Muscle of leg (tissue), 11 donors: Measurements from ENCODE around the gene RIN3. TPM values are rescaled to one million over a fixed set of nuclear protein-coding genes. Genes with fewer than 3 reads are reported as not detected.

Source experiments
- DNase-seq: peaks from one replicate; pipeline ENCODE4 v3.0.0; 2013
- H3K27ac ChIP-seq: one replicate; pipeline ENCODE4 v1.5.1; 2013; ENCODE audit warnings: mild to moderate bottlenecking, low read length, control low read depth
- H3K27me3 ChIP-seq: one replicate; pipeline ENCODE4 v1.6.1; 2013; ENCODE audit warnings: low read length; ENCODE audit not compliant: control insufficient read depth, insufficient read depth
- H3K36me3 ChIP-seq: one replicate; pipeline ENCODE4 v1.6.1; 2013; ENCODE audit warnings: low read length; ENCODE audit not compliant: control insufficient read depth, insufficient read depth
- H3K4me1 ChIP-seq: one replicate; pipeline ENCODE4 v1.6.1; 2013; ENCODE audit warnings: low read length; ENCODE audit not compliant: control insufficient read depth, insufficient read depth
- H3K4me3 ChIP-seq: one replicate; pipeline ENCODE4 v1.5.1; 2013; ENCODE audit warnings: low read length, control low read depth
- H3K9me3 ChIP-seq: replicated peaks from 2 replicates; pipeline ENCODE4 v1.6.1; 2013; ENCODE audit warnings: low read depth, low read length; ENCODE audit not compliant: control insufficient read depth
- WGBS: methylation state at CpG from one replicate; pipeline ENCODE4 v1.1.5; 2013; ENCODE audit warnings: missing lambda C conversion rate; ENCODE audit not compliant: insufficient coverage; 5-methylcytosine and 5-hydroxymethylcytosine counted together
- polyA plus RNA-seq, 8 donors: library from polyadenylated mRNA; unstranded; fragments of 120-200 nt; gene quantifications; one replicate each; pipeline versions ENCODE4 v1.2.1 to v1.2.3, GENCODE V29; 2013; ENCODE audit warnings: inconsistent platforms in 1 of 8, low replicate concordance in 1 of 8; ENCODE audit not compliant: insufficient read length in 8 of 8, insufficient read depth in 1 of 8
- total RNA-seq: library from RNA; stranded (reverse); fragments of 120-200 nt; gene quantifications from one replicate; pipeline ENCODE4 v1.2.4, GENCODE V29; 2013

The RIN3 gene
- total and polyA plus RNA-seq, 9 donors = 4.3 to 18.2 (median 14.0) TPM

GRCh38 chr14:92544051-92544720 lies 30.6 kb downstream of the RIN3 start:
- Histone ChIP-seq H3K27me3 (no peaks in the 10 kb centered on the region), H3K27ac (peak overlapping the region; percentile 51), H3K36me3 (peaks cover 4% of the 10 kb centered on the region), H3K4me1 (peaks cover 24% of the 10 kb centered on the region), H3K9me3 (peaks cover 4% of the 10 kb centered on the region), H3K4me3 (no peak overlapping the region)
- peak; percentile 48 for DNase-seq
- no CpG with 5 or more reads among the region's 6 CpGs for WGBS

- WGBS = 92% methylated on average over 2 of the region's 7 CpGs
Observed at GRCh38 chr14:92546347-92547053, 32.9 kb downstream of the RIN3 start.

GRCh38 chr14:92549105-92549858 lies 35.7 kb downstream of the RIN3 start:
- Histone ChIP-seq H3K36me3 (peaks cover 10% of the 10 kb centered on the region), H3K27me3 (no peaks in the 10 kb centered on the region), H3K4me1 (peaks cover 38% of the 10 kb centered on the region), H3K27ac (peak overlapping the region; percentile 85), H3K4me3 (no peak overlapping the region), H3K9me3 (peaks cover 2% of the 10 kb centered on the region)
- peak; percentile 61 for DNase-seq
- WGBS = 67% methylated on average over 6 of the region's 17 CpGs

More at GRCh38 chr14:92546347-92547053, 32.9 kb downstream of the RIN3 start:
- no peak for DNase-seq
- no peak overlapping the region for H3K27ac ChIP-seq
- H3K36me3 ChIP-seq = peaks cover 7% of the 10 kb centered on the region
- no peak overlapping the region for H3K4me3 ChIP-seq
- H3K4me1 ChIP-seq = peaks cover 23% of the 10 kb centered on the region
- peaks cover 2% of the 10 kb centered on the region for H3K9me3 ChIP-seq
- no peaks in the 10 kb centered on the region for H3K27me3 ChIP-seq

- Histone ChIP-seq H3K27ac (peak overlapping the region; percentile 85), H3K4me3 (no peak overlapping the region), H3K36me3 (peaks cover 10% of the 10 kb centered on the region), H3K27me3 (no peaks in the 10 kb centered on the region), H3K9me3 (peaks cover 2% of the 10 kb centered on the region), H3K4me1 (peaks cover 38% of the 10 kb centered on the region)
- peak; percentile 84 for DNase-seq
- 45% methylated on average over 4 of the region's 7 CpGs for WGBS
Observed at GRCh38 chr14:92549859-92550230, 36.3 kb downstream of the RIN3 start.

DNA sequence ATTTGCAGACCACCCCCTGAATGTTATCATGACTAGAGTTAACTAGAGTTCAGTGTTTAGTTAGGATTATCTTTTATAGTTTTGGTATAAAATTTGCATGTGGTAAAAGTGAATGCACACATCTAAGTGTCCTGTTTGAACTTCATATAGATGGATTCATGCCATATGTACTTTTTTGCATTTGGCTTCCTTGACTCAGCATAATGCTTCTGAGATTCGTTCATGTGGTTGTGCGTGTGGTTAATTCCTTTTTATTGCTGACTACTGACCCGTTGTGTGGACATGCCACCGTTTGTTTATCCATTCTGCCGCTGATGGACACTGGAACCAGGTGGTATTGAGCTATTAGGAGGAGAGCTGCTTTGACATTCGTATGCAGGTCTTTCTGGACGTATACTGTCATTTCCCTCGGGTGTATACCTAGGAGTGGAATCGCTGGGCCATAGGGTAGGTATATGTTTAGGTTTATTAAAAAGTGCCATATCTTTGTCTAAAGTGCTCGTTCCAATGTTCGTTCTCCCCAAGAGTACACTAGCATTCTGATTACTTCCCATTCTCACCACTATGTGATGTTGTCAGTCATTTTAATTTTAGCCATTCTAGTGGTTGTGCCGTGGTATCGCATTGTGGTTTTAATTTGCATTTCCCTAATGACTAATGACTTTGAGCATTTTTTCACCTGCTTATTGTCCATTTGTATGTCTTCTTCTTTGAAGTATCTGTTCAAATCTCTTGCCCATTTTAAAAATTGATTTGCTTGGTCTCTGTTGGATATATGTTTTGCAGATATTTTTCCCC lies 37.7 kb downstream of the RIN3 start:
- Histone ChIP-seq H3K27ac (no peak overlapping the region), H3K4me1 (peaks cover 38% of the 10 kb centered on the region), H3K27me3 (no peaks in the 10 kb centered on the region)

DNA sequence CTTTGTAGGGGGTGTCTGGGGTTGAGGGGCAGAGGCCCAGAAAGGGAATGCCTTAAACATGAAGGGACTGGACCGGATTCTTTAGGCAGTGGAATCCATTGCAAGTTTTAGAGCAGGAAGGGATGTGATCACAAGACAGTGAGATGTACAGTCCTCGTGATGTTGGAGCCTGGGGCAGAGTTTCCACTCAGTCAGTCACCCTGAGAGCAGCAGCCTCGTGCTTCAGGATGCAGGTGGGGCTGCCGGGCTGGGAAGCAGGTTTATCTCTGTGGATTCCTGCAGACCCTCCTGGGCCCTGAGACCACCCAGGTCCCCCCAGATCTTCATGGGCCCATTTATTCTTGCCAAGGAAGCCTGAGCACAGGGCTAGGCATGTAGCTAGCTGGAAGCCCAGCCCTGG lies 38.5 kb downstream of the RIN3 start:
- Histone ChIP-seq H3K9me3 (no peaks in the 10 kb centered on the region), H3K4me3 (no peak overlapping the region), H3K27me3 (no peaks in the 10 kb centered on the region), H3K36me3 (peaks cover 20% of the 10 kb centered on the region), H3K27ac (no peak overlapping the region), H3K4me1 (peaks cover 38% of the 10 kb centered on the region)
- DNase-seq = peak; percentile 66
- 46% methylated on average over 4 of the region's 4 CpGs for WGBS

More for the DNA sequence above, 37.7 kb downstream of the RIN3 start:
- Histone ChIP-seq H3K9me3 (peaks cover 2% of the 10 kb centered on the region), H3K36me3 (peaks cover 18% of the 10 kb centered on the region), H3K4me3 (no peak overlapping the region)
- DNase-seq = no peak
- WGBS = 63% methylated on average over 5 of the region's 13 CpGs

DNA sequence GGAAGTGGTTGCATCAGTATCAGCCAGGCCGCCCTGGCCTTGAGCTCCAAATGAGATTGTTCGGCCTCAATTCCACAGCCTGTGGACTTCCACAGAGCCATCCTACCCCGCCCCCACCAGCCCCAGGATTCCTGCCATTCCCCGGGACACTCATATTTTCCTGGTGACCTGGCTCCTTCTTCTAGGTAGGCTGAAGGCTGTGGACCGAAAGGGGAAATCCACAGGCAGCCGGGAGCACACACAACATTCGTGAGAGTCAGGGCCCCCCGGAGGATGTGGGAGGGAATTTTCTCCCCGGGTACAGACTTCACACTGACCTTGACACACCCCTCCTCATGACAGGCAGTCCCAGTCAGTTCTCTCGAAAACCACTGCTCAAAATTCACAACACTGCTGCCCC lies 39.9 kb downstream of the RIN3 start:
- 33% methylated on average over 3 of the region's 10 CpGs for WGBS
- Histone ChIP-seq H3K27me3 (no peaks in the 10 kb centered on the region), H3K27ac (peak overlapping the region; percentile 42), H3K4me3 (no peak overlapping the region), H3K9me3 (no peaks in the 10 kb centered on the region), H3K36me3 (peaks cover 34% of the 10 kb centered on the region), H3K4me1 (peaks cover 38% of the 10 kb centered on the region)
- peak; percentile 71 for DNase-seq

DNA sequence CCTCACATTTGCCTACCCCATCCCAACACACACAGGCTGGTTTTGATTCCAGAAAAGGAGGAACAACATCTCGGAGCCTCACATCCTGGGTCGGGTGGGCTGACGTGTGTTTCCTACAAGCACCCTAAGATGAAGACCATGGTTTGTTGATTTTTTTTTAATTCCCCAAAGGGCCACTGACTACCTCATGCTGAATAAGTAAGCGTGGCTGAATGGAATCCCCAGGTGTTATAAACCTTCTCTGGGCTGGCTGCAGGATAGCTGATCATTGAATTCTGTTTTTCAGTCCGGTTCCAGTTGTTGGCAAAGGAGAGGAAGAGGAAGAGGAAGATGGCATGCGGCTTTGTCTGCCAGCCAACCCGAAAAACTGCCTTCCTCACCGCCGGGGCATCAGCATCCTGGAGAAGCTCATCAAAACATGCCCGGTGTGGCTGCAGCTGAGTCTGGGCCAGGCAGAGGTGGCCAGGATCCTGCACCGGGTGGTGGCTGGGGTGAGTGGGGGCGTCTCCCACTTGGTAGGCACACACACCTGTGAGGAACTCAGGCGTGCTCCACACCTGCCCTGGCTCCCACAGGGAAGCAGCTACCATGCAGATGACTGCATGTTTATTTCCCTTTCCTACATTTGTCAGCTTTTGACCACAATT lies 42.0 kb downstream of the RIN3 start:
- no peak for DNase-seq
- Histone ChIP-seq H3K27ac (no peak overlapping the region), H3K9me3 (no peaks in the 10 kb centered on the region), H3K4me1 (peaks cover 21% of the 10 kb centered on the region), H3K27me3 (no peaks in the 10 kb centered on the region), H3K36me3 (peaks cover 43% of the 10 kb centered on the region), H3K4me3 (no peak overlapping the region)
- WGBS = 76% methylated on average over 9 of the region's 13 CpGs

- H3K27ac ChIP-seq = no peak overlapping the region
- DNase-seq = no peak
- H3K27me3 ChIP-seq = no peaks in the 10 kb centered on the region
- no peaks in the 10 kb centered on the region for H3K9me3 ChIP-seq
- 94% methylated on average over 2 of the region's 4 CpGs for WGBS
- peaks cover 18% of the 10 kb centered on the region for H3K4me1 ChIP-seq
- no peak overlapping the region for H3K4me3 ChIP-seq
- H3K36me3 ChIP-seq = peaks cover 41% of the 10 kb centered on the region
Observed at GRCh38 chr14:92556255-92556741, 42.7 kb downstream of the RIN3 start.
